ENCODE measurements around the gene ETS2. TPM values are rescaled to one million over a fixed set of nuclear protein-coding genes. Genes with fewer than 3 reads are reported as not detected.

The ETS2 gene
- total RNA-seq, 2 donors from 2014 or later: 20.5 to 41.9 TPM

DNA sequence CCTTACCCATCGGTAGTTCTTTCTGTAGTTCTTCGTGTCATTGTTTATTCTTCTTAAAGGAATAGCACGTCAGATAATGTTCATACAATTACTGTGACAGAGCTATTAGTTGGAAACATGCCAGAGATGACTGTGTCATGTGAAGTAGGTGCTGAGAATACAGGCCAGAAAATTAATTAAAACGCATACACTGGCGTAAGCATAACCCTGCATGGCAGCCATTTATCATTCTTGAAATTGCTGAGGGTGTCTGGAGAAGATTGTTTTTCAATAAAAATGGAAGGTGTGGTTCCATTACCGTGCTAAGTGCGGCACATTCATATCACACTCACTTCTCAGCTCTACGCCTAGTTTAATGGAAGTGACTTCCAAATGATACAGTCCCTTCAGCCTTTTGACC, 7.8 kb downstream of the ETS2 start:
- Mint-ChIP-seq H3K4me1 (peaks cover 18% of the 10 kb centered on the region), H3K4me3 (no peak overlapping the region), H3K9me3 (no peaks in the 10 kb centered on the region), H3K27me3 (no peaks in the 10 kb centered on the region), H3K27ac (no peak overlapping the region), H3K36me3 (ENCODE audit: low read depth) (peaks cover 99% of the 10 kb centered on the region)
- ATAC-seq (replicated peaks): no peak

GRCh38 chr21:38814126-38815059, 8.7 kb downstream of the ETS2 start:
- H3K27me3 Mint-ChIP-seq: no peaks in the 10 kb centered on the region
- no peak for ATAC-seq (replicated peaks)
- H3K27ac Mint-ChIP-seq: peak overlapping the region; percentile 28
- no peaks in the 10 kb centered on the region for H3K9me3 Mint-ChIP-seq
- H3K4me1 Mint-ChIP-seq: peaks cover 18% of the 10 kb centered on the region
- peaks cover 99% of the 10 kb centered on the region for H3K36me3 Mint-ChIP-seq (ENCODE audit: low read depth)
- no peak overlapping the region for H3K4me3 Mint-ChIP-seq

GRCh38 chr21:38815060-38815405, 9.3 kb downstream of the ETS2 start:
- Mint-ChIP-seq H3K4me3 (no peak overlapping the region), H3K27ac (peak overlapping the region; percentile 28), H3K27me3 (no peaks in the 10 kb centered on the region), H3K36me3 (ENCODE audit: low read depth) (peaks cover 100% of the 10 kb centered on the region), H3K4me1 (peaks cover 17% of the 10 kb centered on the region), H3K9me3 (no peaks in the 10 kb centered on the region)
- peak; percentile 43 for ATAC-seq (replicated peaks)

DNA sequence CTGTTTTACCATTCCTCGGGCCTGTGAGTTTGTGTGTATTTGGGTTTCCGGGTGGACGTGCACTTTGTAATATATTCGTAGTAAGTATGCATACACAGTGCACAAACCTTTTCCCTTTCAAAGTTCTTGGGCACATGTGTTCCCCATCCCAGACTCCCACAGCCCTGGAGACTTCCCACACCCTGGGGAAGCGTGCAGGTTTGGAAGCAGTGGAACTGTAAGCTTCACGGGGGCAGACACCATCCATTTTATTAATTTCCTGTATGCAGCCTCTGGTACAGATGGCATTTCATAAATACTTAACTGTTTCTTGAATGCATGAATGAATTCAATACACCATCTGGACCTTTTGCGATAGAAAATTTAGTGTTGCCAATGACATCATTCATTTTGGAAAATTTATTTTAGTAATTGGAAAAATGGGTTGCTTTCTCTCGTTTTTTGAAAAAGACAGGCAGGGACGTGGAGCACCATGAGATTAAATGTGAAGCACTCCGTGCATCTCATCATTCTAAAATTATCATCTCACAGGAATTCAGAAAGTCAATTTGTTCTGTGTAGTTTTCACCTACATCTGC, 10.8 kb downstream of the ETS2 start:
- no peak for ATAC-seq (replicated peaks)
- Mint-ChIP-seq H3K9me3 (no peaks in the 10 kb centered on the region), H3K4me3 (no peak overlapping the region), H3K27ac (no peak overlapping the region), H3K27me3 (no peaks in the 10 kb centered on the region), H3K36me3 (ENCODE audit: low read depth) (peaks cover 100% of the 10 kb centered on the region), H3K4me1 (peaks cover 13% of the 10 kb centered on the region)

- H3K36me3 Mint-ChIP-seq (ENCODE audit: low read depth): peaks cover 100% of the 10 kb centered on the region
- no peak overlapping the region for H3K4me3 Mint-ChIP-seq
- ATAC-seq (replicated peaks): no peak
- no peak overlapping the region for H3K27ac Mint-ChIP-seq
- no peaks in the 10 kb centered on the region for H3K27me3 Mint-ChIP-seq
- no peaks in the 10 kb centered on the region for H3K9me3 Mint-ChIP-seq
- peaks cover 13% of the 10 kb centered on the region for H3K4me1 Mint-ChIP-seq
Observed at GRCh38 chr21:38817371-38818324, 11.9 kb downstream of the ETS2 start.

DNA sequence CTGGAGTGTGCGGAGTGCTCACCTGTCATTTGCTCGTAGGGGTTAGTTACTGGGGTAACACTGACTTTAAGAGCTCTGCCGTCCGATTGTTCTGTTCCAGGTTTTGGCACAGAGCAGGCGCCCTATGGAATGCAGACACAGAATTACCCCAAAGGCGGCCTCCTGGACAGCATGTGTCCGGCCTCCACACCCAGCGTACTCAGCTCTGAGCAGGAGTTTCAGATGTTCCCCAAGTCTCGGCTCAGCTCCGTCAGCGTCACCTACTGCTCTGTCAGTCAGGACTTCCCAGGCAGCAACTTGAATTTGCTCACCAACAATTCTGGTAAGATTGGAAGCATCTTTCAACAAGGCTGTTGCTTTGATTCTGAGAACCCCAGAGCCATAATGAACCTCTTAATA, 12.6 kb downstream of the ETS2 start:
- Mint-ChIP-seq H3K27ac (no peak overlapping the region), H3K4me3 (no peak overlapping the region), H3K27me3 (no peaks in the 10 kb centered on the region), H3K9me3 (no peaks in the 10 kb centered on the region), H3K4me1 (peaks cover 13% of the 10 kb centered on the region), H3K36me3 (ENCODE audit: low read depth) (peaks cover 100% of the 10 kb centered on the region)
- ATAC-seq (replicated peaks): no peak

- Mint-ChIP-seq H3K4me3 (no peak overlapping the region), H3K36me3 (ENCODE audit: low read depth) (peaks cover 100% of the 10 kb centered on the region), H3K9me3 (no peaks in the 10 kb centered on the region), H3K27ac (no peak overlapping the region), H3K4me1 (peaks cover 13% of the 10 kb centered on the region), H3K27me3 (no peaks in the 10 kb centered on the region)
- ATAC-seq (replicated peaks): no peak
Observed at GRCh38 chr21:38819051-38819718, 13.5 kb downstream of the ETS2 start.

DNA sequence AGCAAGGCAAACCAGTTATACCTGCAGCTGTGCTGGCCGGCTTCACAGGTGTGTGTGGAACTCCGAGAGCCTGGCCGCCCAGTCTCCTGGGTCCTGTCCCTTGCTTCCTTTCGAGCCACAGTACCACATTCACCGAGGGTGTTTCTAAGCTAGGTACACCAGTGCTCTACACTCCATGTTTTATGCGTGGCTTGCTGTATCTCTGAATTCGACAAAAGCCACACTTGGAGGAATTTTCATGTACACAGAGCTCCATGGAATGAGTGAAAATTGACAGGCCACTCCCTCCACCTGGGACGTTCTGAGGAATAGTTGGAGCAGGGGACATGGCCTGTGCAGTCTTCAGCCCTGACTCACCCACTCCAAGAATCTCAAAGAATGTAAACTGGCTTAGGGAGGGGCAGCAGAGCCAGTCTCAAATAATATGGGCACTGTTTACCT, 14.0 kb downstream of the ETS2 start:
- Mint-ChIP-seq H3K4me3 (no peak overlapping the region), H3K4me1 (peaks cover 7% of the 10 kb centered on the region), H3K9me3 (no peaks in the 10 kb centered on the region), H3K27ac (no peak overlapping the region), H3K36me3 (ENCODE audit: low read depth) (peaks cover 99% of the 10 kb centered on the region), H3K27me3 (no peaks in the 10 kb centered on the region)
- no peak for ATAC-seq (replicated peaks)

DNA sequence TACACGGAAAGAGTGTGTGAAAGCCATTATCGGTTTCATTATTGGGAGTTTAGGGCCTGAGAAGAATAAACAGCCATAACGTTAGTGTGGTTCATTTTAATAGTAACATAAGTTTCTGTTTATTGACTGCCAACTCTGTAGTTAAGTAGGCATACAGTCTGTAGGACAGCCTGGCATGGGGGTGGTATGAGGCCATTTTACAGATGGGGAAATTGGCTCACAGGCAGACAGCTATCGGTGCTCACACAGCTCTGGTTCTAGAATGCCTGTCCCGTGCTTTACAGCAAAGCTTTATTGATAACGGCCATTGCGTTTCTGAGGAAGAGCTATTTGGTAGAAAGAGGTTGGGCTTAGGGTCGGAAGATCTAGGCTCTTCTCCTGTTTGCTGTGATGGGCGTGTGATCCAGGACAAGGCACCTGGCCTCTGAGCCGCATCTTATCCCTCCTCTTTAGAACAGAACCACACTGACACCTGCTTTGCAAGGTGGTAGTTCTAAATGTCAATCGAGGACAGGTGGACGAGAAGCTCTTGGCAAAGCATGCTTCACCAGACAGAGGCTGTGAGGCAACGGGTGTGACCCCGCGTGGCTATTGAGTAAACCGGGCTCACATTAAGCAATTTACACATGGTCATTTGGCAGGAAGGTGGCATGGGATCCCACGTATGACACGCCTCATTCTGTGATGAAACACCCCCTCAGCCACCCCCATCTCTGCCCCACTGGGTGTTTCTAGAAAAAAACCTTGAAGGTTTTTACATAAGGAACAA, 14.9 kb downstream of the ETS2 start:
- ATAC-seq (replicated peaks): no peak

GRCh38 chr21:38821248-38821647, 15.5 kb downstream of the ETS2 start:
- Mint-ChIP-seq H3K27ac (no peak overlapping the region), H3K36me3 (ENCODE audit: low read depth) (peaks cover 84% of the 10 kb centered on the region), H3K9me3 (no peaks in the 10 kb centered on the region), H3K4me1 (no peaks in the 10 kb centered on the region), H3K27me3 (no peaks in the 10 kb centered on the region), H3K4me3 (no peak overlapping the region)
- no peak for ATAC-seq (replicated peaks)

More for the DNA sequence above, 14.9 kb downstream of the ETS2 start:
- no peaks in the 10 kb centered on the region for H3K27me3 Mint-ChIP-seq
- peaks cover 90% of the 10 kb centered on the region for H3K36me3 Mint-ChIP-seq (ENCODE audit: low read depth)
- no peak overlapping the region for H3K27ac Mint-ChIP-seq
- no peak overlapping the region for H3K4me3 Mint-ChIP-seq
- H3K9me3 Mint-ChIP-seq: no peaks in the 10 kb centered on the region
- no peaks in the 10 kb centered on the region for H3K4me1 Mint-ChIP-seq

GRCh38 chr21:38821959-38822682, 16.4 kb downstream of the ETS2 start:
- Mint-ChIP-seq H3K4me1 (no peaks in the 10 kb centered on the region), H3K9me3 (no peaks in the 10 kb centered on the region), H3K27ac (no peak overlapping the region), H3K4me3 (no peak overlapping the region), H3K36me3 (ENCODE audit: low read depth) (peaks cover 75% of the 10 kb centered on the region), H3K27me3 (no peaks in the 10 kb centered on the region)
- no peak for ATAC-seq (replicated peaks)

- Mint-ChIP-seq H3K36me3 (ENCODE audit: low read depth) (peaks cover 68% of the 10 kb centered on the region), H3K4me1 (no peaks in the 10 kb centered on the region), H3K27ac (no peak overlapping the region), H3K4me3 (no peak overlapping the region), H3K9me3 (no peaks in the 10 kb centered on the region), H3K27me3 (no peaks in the 10 kb centered on the region)
- no peak for ATAC-seq (replicated peaks)
Observed at GRCh38 chr21:38822778-38823238, 17.1 kb downstream of the ETS2 start.

- no peaks in the 10 kb centered on the region for H3K4me1 Mint-ChIP-seq
- H3K36me3 Mint-ChIP-seq (ENCODE audit: low read depth): peaks cover 59% of the 10 kb centered on the region
- ATAC-seq (replicated peaks): no peak
- H3K27me3 Mint-ChIP-seq: no peaks in the 10 kb centered on the region
- H3K4me3 Mint-ChIP-seq: no peak overlapping the region
- no peaks in the 10 kb centered on the region for H3K9me3 Mint-ChIP-seq
- no peak overlapping the region for H3K27ac Mint-ChIP-seq
Observed at GRCh38 chr21:38823737-38824123, 18.0 kb downstream of the ETS2 start.

All from activated T-helper 17 cell treated with anti-CD3 and anti-CD28 coated beads, Interleukin-2, amount 50 U/mL, for 72 hours (primary cell).